Fibroblast of lung (primary cell): ENCODE data around the gene IRAK3. TPM values are rescaled to one million over a fixed set of nuclear protein-coding genes. Genes with fewer than 3 reads are reported as not detected.
A peak's percentile ranks its signal among the peaks of the same experiment; 100 is the strongest.

Experiments used
- DNase-seq, 2 donors: peaks; one replicate each; pipeline versions ENCODE4 v3.0.0 to v3.0.0-alpha.2; 2010; ENCODE audit warnings: low read depth in 2 of 2
- H2AFZ ChIP-seq: 2 replicates; pipeline ENCODE4 v1.5.1; 2012; ENCODE audit warnings: low read length, control low read depth, inconsistent platforms
- H3K27ac ChIP-seq: 2 replicates; pipeline ENCODE4 v1.5.1; 2011; ENCODE audit warnings: low read length, control low read depth; ENCODE audit not compliant: insufficient read depth
- H3K27me3 ChIP-seq: 2 replicates; pipeline ENCODE4 v1.5.1; 2011; ENCODE audit warnings: mild to moderate bottlenecking, low read length; ENCODE audit not compliant: control insufficient read depth, insufficient read depth
- H3K36me3 ChIP-seq: 2 replicates; pipeline ENCODE4 v1.5.1; 2011; ENCODE audit warnings: low read length; ENCODE audit not compliant: control insufficient read depth, insufficient read depth
- H3K4me1 ChIP-seq: 2 replicates; pipeline ENCODE4 v1.5.1; 2011; ENCODE audit warnings: low read length; ENCODE audit not compliant: control insufficient read depth, insufficient read depth; ENCODE audit errors: extremely low read depth
- H3K4me2 ChIP-seq: 2 replicates; pipeline ENCODE4 v1.5.1; 2011; ENCODE audit warnings: low read length, control low read depth; ENCODE audit not compliant: insufficient read depth; ENCODE audit errors: extremely low read depth
- H3K4me3 ChIP-seq, 4 experiments: fragments of 200-600 bp in 1 of 4; sonication (generic) in 1 of 4; replicated peaks in 1 of 4; 2 replicates each; pipeline ENCODE4 v1.5.1; 2011 to 2016; ENCODE audit warnings: low read length in 4 of 4, low read depth in 3 of 4, mild to moderate bottlenecking in 3 of 4, control low read depth in 2 of 4, inconsistent platforms in 1 of 4, mixed read lengths in 1 of 4; ENCODE audit not compliant: insufficient read depth in 1 of 4; ENCODE audit errors: control extremely low read depth in 1 of 4
- H3K79me2 ChIP-seq: 2 replicates; pipeline ENCODE4 v1.5.1; 2012; ENCODE audit warnings: mild to moderate bottlenecking, low read length, inconsistent platforms; ENCODE audit not compliant: control insufficient read depth, insufficient read depth
- H3K9ac ChIP-seq: 2 replicates; pipeline ENCODE4 v1.5.1; 2011; ENCODE audit warnings: mild to moderate bottlenecking, low read length, control low read depth; ENCODE audit not compliant: insufficient read depth
- H3K9me3 ChIP-seq: 2 replicates; pipeline ENCODE4 v1.5.1; 2012; ENCODE audit warnings: low read depth, low read length; ENCODE audit not compliant: control insufficient read depth, insufficient read depth
- H4K20me1 ChIP-seq: 2 replicates; pipeline ENCODE4 v1.5.1; 2011; ENCODE audit warnings: low read length; ENCODE audit not compliant: control insufficient read depth, insufficient read depth; ENCODE audit errors: extremely low read depth
- EZH2 ChIP-seq: IDR thresholded peaks from 2 replicates; pipeline ENCODE4 v1.5.1; 2012; ENCODE audit warnings: low read length, control low read depth, mild to moderate bottlenecking; ENCODE audit errors: missing control alignments
- polyA plus RNA-seq, 2 donors: library from polyadenylated mRNA; depleted of rRNA in 1 of 2; stranded (reverse) in 1 of 2; unstranded in 1 of 2; fragments of >200 nt; gene quantifications; 2 replicates each; pipeline ENCODE4 v1.2.1, GENCODE V29; 2011 to 2012; ENCODE audit warnings: missing spikeins in 1 of 2
- total RNA-seq: library from RNA; depleted of rRNA; stranded (reverse); fragments of >200 nt; gene quantifications from 2 replicates; pipeline ENCODE4 v1.2.1, GENCODE V29; 2014
- TF ChIP-seq, protein P1 (sequence below), 2 donors: IDR thresholded peaks in 1 of 2; conservative IDR thresholded peaks in 1 of 2; 1 replicate in 1 of 2; 2 replicates in 1 of 2; pipeline ENCODE4 v1.5.1; 2011 to 2012; ENCODE audit warnings: low read length in 2 of 2, control low read depth in 1 of 2, inconsistent platforms in 1 of 2, low read depth in 1 of 2, mild to moderate bottlenecking in 1 of 2

The IRAK3 gene
- total and polyA plus RNA-seq, 2 donors (not counting 1 experiment from before 2014, with no cell fraction given): 3.2 to 11.1 TPM

DNA sequence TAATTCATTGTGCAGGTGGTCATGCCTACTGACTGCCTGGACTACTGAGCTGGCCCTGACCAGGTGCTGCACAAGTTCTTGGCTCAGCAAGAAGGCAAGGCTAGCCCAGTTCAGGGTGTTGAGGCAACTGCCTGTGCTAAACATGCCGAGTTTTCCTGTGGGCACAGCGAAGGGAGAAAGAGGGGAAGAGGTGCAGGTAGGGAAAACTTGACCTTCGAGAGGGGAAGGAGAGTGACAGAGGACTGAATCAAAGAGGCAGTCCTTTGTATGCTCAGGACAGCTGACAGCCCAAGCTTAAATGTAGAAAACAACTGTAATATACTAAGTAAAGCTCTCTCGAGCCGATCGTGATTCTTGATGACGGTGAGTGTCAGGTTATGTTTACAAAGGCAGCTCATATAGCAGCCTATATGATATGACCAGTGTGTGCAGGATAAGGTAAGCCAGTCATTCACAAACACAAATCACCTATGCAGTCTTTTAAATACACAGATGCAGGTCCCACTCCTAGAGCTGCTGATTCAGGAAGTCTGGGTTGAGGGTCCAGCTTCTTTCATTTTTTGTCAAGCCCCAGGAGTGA lies 2.6 kb downstream of the IRAK3 start:
- Histone ChIP-seq H2AFZ (no peak overlapping the region), H3K9me3 (no peaks in the 10 kb centered on the region), H3K9ac (no peak overlapping the region), H3K79me2 (no peaks in the 10 kb centered on the region), H3K4me3 (peak overlapping the region in 1 of 4 experiments; percentile 4), H4K20me1 (no peaks in the 10 kb centered on the region), H3K4me1 (peaks cover under 1% of the 10 kb centered on the region), H3K36me3 (no peaks in the 10 kb centered on the region), H3K27ac (no peak overlapping the region), H3K27me3 (no peaks in the 10 kb centered on the region), H3K4me2 (no peak overlapping the region)
- DNase-seq: no peak
- TF ChIP-seq, protein P1, sequence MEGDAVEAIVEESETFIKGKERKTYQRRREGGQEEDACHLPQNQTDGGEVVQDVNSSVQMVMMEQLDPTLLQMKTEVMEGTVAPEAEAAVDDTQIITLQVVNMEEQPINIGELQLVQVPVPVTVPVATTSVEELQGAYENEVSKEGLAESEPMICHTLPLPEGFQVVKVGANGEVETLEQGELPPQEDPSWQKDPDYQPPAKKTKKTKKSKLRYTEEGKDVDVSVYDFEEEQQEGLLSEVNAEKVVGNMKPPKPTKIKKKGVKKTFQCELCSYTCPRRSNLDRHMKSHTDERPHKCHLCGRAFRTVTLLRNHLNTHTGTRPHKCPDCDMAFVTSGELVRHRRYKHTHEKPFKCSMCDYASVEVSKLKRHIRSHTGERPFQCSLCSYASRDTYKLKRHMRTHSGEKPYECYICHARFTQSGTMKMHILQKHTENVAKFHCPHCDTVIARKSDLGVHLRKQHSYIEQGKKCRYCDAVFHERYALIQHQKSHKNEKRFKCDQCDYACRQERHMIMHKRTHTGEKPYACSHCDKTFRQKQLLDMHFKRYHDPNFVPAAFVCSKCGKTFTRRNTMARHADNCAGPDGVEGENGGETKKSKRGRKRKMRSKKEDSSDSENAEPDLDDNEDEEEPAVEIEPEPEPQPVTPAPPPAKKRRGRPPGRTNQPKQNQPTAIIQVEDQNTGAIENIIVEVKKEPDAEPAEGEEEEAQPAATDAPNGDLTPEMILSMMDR (conservative IDR thresholded peaks at IDR 0.05 in 1 of 2, IDR thresholded peaks at IDR 0.05 in 1 of 2; ENCODE audit: low read depth in 1 of 2, low read length in 2 of 2): no peak
- TF ChIP-seq EZH2: no peak

DNA sequence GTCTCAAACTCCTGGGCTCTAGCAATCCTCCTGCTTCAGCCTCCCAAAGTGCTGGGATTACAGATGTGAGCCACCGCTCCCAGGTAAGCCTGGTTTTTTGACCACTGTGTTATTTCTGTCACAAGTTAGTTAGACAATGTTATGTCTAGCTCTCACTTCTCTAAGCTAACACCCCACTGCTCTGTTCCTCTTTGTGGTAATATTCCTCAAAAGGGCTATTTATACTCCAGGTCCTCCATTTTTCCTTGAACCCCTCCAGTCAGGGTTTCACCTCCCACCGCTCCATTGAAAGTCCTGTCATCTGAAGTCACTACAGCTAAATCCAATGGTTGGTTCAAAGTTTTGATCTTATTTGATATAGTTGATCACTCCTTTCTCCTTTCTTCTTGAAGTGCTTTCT lies 5.1 kb downstream of the IRAK3 start:
- Histone ChIP-seq H3K36me3 (no peaks in the 10 kb centered on the region), H3K9me3 (no peaks in the 10 kb centered on the region), H3K27me3 (no peaks in the 10 kb centered on the region), H3K4me2 (no peak overlapping the region), H3K27ac (no peak overlapping the region), H3K4me1 (peaks cover 5% of the 10 kb centered on the region), H4K20me1 (no peaks in the 10 kb centered on the region), H3K9ac (no peak overlapping the region), H2AFZ (no peak overlapping the region), H3K79me2 (no peaks in the 10 kb centered on the region), H3K4me3 (no peak overlapping the region)
- DNase-seq: no peak
- TF ChIP-seq EZH2: no peak
- TF ChIP-seq, protein P1 (conservative IDR thresholded peaks at IDR 0.05 in 1 of 2, IDR thresholded peaks at IDR 0.05 in 1 of 2; ENCODE audit: low read depth in 1 of 2, low read length in 2 of 2): no peak

DNA sequence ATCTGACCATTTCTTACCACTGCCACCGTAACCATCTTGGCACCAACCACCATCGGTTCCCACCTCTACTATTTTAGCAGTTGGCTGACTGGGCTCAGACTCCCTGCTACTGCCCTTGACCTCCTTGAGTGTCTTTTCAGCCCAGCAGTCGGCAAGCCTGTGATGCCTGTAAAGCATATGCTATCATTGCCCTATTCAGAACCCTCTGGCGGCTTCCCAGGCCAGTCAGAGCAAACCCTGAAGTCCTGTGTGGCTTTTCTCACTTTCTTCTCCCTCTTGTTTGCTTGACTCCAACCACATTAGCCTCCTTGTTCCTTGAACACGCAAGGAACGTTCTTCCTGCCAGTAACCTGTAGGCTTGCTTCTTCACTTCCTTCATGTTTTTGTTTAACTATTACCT lies 6.2 kb downstream of the IRAK3 start:
- no peak for TF ChIP-seq EZH2
- TF ChIP-seq, protein P1 (conservative IDR thresholded peaks at IDR 0.05 in 1 of 2, IDR thresholded peaks at IDR 0.05 in 1 of 2; ENCODE audit: low read depth in 1 of 2, low read length in 2 of 2): no peak
- Histone ChIP-seq H3K36me3 (no peaks in the 10 kb centered on the region), H3K27ac (no peak overlapping the region), H3K27me3 (no peaks in the 10 kb centered on the region), H3K4me1 (peaks cover 5% of the 10 kb centered on the region), H2AFZ (no peak overlapping the region), H3K79me2 (no peaks in the 10 kb centered on the region), H4K20me1 (no peaks in the 10 kb centered on the region), H3K4me2 (no peak overlapping the region), H3K9ac (no peak overlapping the region), H3K4me3 (no peak overlapping the region), H3K9me3 (no peaks in the 10 kb centered on the region)
- no peak for DNase-seq
